ENCODE measurements around the gene KRT86. TPM values are rescaled to one million over a fixed set of nuclear protein-coding genes. Genes with fewer than 3 reads are reported as not detected.
"Not testable (repeated sequence)": the region's sequence is repeated elsewhere in the genome, so short reads cannot be mapped to it uniquely, and the experiment has no call there.

Gene KRT86
- total and polyA plus RNA-seq, 2 experiments from 2014 or later, result 0.35 TPM; not detected in 1

GRCh38 chr12:52338241-52338960 lies 64.0 kb downstream of the KRT86 start:
- no peak for TF ChIP-seq CTCF (IDR thresholded peaks at IDR 0.05; ENCODE audit: low read depth, low read length)
- H3K4me1 ChIP-seq (ENCODE audit: low read depth), result no peaks in the 10 kb centered on the region
- no peak for DNase-seq (ENCODE audit: low read depth in 1 of 2, low spot score in 1 of 2)
- no peaks in the 10 kb centered on the region for H3K9me3 ChIP-seq (ENCODE audit: low read depth)
- H3K4me3 ChIP-seq, result no peak overlapping the region
- no peak overlapping the region for H3K27ac ChIP-seq
- no peaks in the 10 kb centered on the region for H3K36me3 ChIP-seq
- peaks cover 19% of the 10 kb centered on the region for H3K27me3 ChIP-seq

- DNase-seq (ENCODE audit: low read depth in 1 of 2, low spot score in 1 of 2), result no peak
- Histone ChIP-seq H3K4me3 (no peak overlapping the region), H3K36me3 (no peaks in the 10 kb centered on the region), H3K27me3 (peaks cover 19% of the 10 kb centered on the region), H3K27ac (no peak overlapping the region), H3K9me3 (ENCODE audit: low read depth) (no peaks in the 10 kb centered on the region), H3K4me1 (ENCODE audit: low read depth) (no peaks in the 10 kb centered on the region)
- no peak for TF ChIP-seq CTCF (IDR thresholded peaks at IDR 0.05; ENCODE audit: low read depth, low read length)
Measured at GRCh38 chr12:52341066-52341580, 66.7 kb downstream of the KRT86 start.

GRCh38 chr12:52342781-52343490 lies 68.5 kb downstream of the KRT86 start:
- no peaks in the 10 kb centered on the region for H3K9me3 ChIP-seq (ENCODE audit: low read depth)
- peaks cover 19% of the 10 kb centered on the region for H3K27me3 ChIP-seq
- no peak for TF ChIP-seq CTCF (IDR thresholded peaks at IDR 0.05; ENCODE audit: low read depth, low read length)
- H3K4me3 ChIP-seq, result no peak overlapping the region
- no peak overlapping the region for H3K27ac ChIP-seq
- no peaks in the 10 kb centered on the region for H3K36me3 ChIP-seq
- no peak for DNase-seq (ENCODE audit: low read depth in 1 of 2, low spot score in 1 of 2)
- no peaks in the 10 kb centered on the region for H3K4me1 ChIP-seq (ENCODE audit: low read depth)

- H3K27me3 ChIP-seq, result peaks cover 18% of the 10 kb centered on the region
- DNase-seq (ENCODE audit: low read depth in 1 of 2, low spot score in 1 of 2), result no peak
- no peaks in the 10 kb centered on the region for H3K36me3 ChIP-seq
- no peaks in the 10 kb centered on the region for H3K9me3 ChIP-seq (ENCODE audit: low read depth)
- no peaks in the 10 kb centered on the region for H3K4me1 ChIP-seq (ENCODE audit: low read depth)
- H3K4me3 ChIP-seq, result no peak overlapping the region
- no peak overlapping the region for H3K27ac ChIP-seq
- TF ChIP-seq CTCF (IDR thresholded peaks at IDR 0.05; ENCODE audit: low read depth, low read length), result no peak
Measured at GRCh38 chr12:52343550-52343949, 69.1 kb downstream of the KRT86 start.

GRCh38 chr12:52344111-52344510 lies 69.7 kb downstream of the KRT86 start:
- H3K9me3 ChIP-seq (ENCODE audit: low read depth), result no peaks in the 10 kb centered on the region
- peaks cover 15% of the 10 kb centered on the region for H3K27me3 ChIP-seq
- no peaks in the 10 kb centered on the region for H3K36me3 ChIP-seq
- H3K27ac ChIP-seq, result no peak overlapping the region
- no peak overlapping the region for H3K4me3 ChIP-seq
- DNase-seq (ENCODE audit: low read depth in 1 of 2, low spot score in 1 of 2), result no peak
- TF ChIP-seq CTCF (IDR thresholded peaks at IDR 0.05; ENCODE audit: low read depth, low read length), result no peak
- H3K4me1 ChIP-seq (ENCODE audit: low read depth), result no peaks in the 10 kb centered on the region

GRCh38 chr12:52345041-52345440 lies 70.6 kb downstream of the KRT86 start:
- H3K27ac ChIP-seq; H3K4me1 ChIP-seq (ENCODE audit: low read depth); H3K36me3 ChIP-seq; H3K4me3 ChIP-seq; DNase-seq (ENCODE audit: low read depth in 1 of 2, low spot score in 1 of 2); H3K9me3 ChIP-seq (ENCODE audit: low read depth): not testable (repeated sequence)
- H3K27me3 ChIP-seq, result peaks cover 18% of the 10 kb centered on the region

All from cardiac muscle cell (in vitro differentiated cells and primary cell).